IMR-90 (cell line): ENCODE data around the gene SUGCT. TPM values are rescaled to one million over a fixed set of nuclear protein-coding genes. Genes with fewer than 3 reads are reported as not detected.

Experiments
- ATAC-seq: fragments of 200-7000 bp; cut with Tn5 transposase; 2 replicates; pipeline ENCODE4 v1.9.1; 2020; ENCODE audit warnings: low read depth, mild to moderate bottlenecking, moderate library complexity
- BruUV-seq: library from RNA; stranded (reverse); fragments of 400-500 nt; replicated peaks from 2 replicates; lab custom pipeline; 2021; lab: Mats Ljungman, UMichigan
- CTCF ChIA-PET: fragments of 300-600 bp; formaldehyde crosslinking; extraction: SDS; loops from one replicate; lab custom pipeline; 2021; ENCODE audit warnings: antibody characterized with exemption; lab: Yijun Ruan, JAX
- POLR2A ChIA-PET: fragments of 300-600 bp; sonication (Branson Sonifier 250); formaldehyde crosslinking; loops from one replicate; lab custom pipeline; 2022; ENCODE audit warnings: antibody characterized with exemption; ENCODE audit not compliant: unreplicated experiment; lab: Charles Lee
- DNase-seq: peaks from one replicate; pipeline ENCODE4 v3.0.0; 2013
- H2AFZ ChIP-seq: replicated peaks from 2 replicates; pipeline ENCODE3; 2013; ENCODE audit warnings: low read length, mild to moderate bottlenecking; ENCODE audit not compliant: poor library complexity
- H2AK5ac ChIP-seq: 2 replicates; pipeline ENCODE4 v1.6.1; 2013; ENCODE audit warnings: low read depth, low read length, inconsistent platforms
- H2AK9ac ChIP-seq: replicated peaks from 2 replicates; pipeline ENCODE3; 2013; ENCODE audit warnings: mild to moderate bottlenecking, low read depth, low read length, moderate library complexity; ENCODE audit not compliant: poor library complexity
- H2BK120ac ChIP-seq: 2 replicates; pipeline ENCODE4 v1.6.1; 2013; ENCODE audit warnings: low read depth, low read length, inconsistent platforms
- H2BK15ac ChIP-seq: 3 replicates; pipeline ENCODE4 v1.6.1; 2013; ENCODE audit warnings: low read depth, low read length, inconsistent platforms
- H2BK20ac ChIP-seq: 2 replicates; pipeline ENCODE4 v1.6.1; 2013; ENCODE audit warnings: low read depth, mild to moderate bottlenecking, inconsistent platforms, low read length, moderate library complexity
- H2BK5ac ChIP-seq: 2 replicates; pipeline ENCODE4 v1.6.1; 2013; ENCODE audit warnings: mild to moderate bottlenecking, low read depth, low read length, inconsistent platforms; ENCODE audit not compliant: poor library complexity, severe bottlenecking
- H3K14ac ChIP-seq: replicated peaks from 2 replicates; pipeline ENCODE4 v1.6.1; 2013; ENCODE audit warnings: low read depth, low read length, inconsistent platforms
- H3K18ac ChIP-seq: 2 replicates; pipeline ENCODE4 v1.6.1; 2013; ENCODE audit warnings: low read depth, low read length, control low read depth
- H3K23ac ChIP-seq: 2 replicates; pipeline ENCODE4 v1.6.1; 2013; ENCODE audit warnings: low read depth, low read length, inconsistent platforms
- H3K27ac ChIP-seq: 2 replicates; pipeline ENCODE4 v1.5.1; 2013; ENCODE audit warnings: mild to moderate bottlenecking, control low read depth, low read length; ENCODE audit not compliant: insufficient read depth
- H3K27me3 ChIP-seq: 2 replicates; pipeline ENCODE4 v1.6.1; 2013; ENCODE audit warnings: low read length; ENCODE audit not compliant: control insufficient read depth, insufficient read depth
- H3K36me3 ChIP-seq: 2 replicates; pipeline ENCODE4 v1.6.1; 2013; ENCODE audit warnings: low read length, mixed read lengths; ENCODE audit not compliant: control insufficient read depth, insufficient read depth
- H3K4ac ChIP-seq: 2 replicates; pipeline ENCODE4 v1.6.1; 2013; ENCODE audit warnings: low read depth, low read length, inconsistent platforms
- H3K4me1 ChIP-seq: 2 replicates; pipeline ENCODE4 v1.6.1; 2013; ENCODE audit warnings: low read length, mixed read lengths; ENCODE audit not compliant: control insufficient read depth, insufficient read depth
- H3K4me2 ChIP-seq: 2 replicates; pipeline ENCODE4 v1.6.1; 2013; ENCODE audit warnings: low read depth, mild to moderate bottlenecking, control low read depth, low read length, moderate library complexity
- H3K4me3 ChIP-seq: 2 replicates; pipeline ENCODE4 v1.5.1; 2013; ENCODE audit warnings: low read depth, mild to moderate bottlenecking, control low read depth, low read length, moderate library complexity; ENCODE audit not compliant: insufficient read depth
- H3K56ac ChIP-seq: 2 replicates; pipeline ENCODE4 v1.6.1; 2013; ENCODE audit warnings: low read length, inconsistent platforms; ENCODE audit not compliant: insufficient read depth; ENCODE audit errors: extremely low read depth
- H3K79me1 ChIP-seq, 2 experiments: 2 replicates each; pipeline ENCODE4 v1.6.1; 2013; ENCODE audit warnings: low read length in 2 of 2, inconsistent platforms in 1 of 2, low read depth in 1 of 2
- H3K9ac ChIP-seq: 2 replicates; pipeline ENCODE4 v1.6.1; 2013; ENCODE audit warnings: low read depth, low read length, control low read depth
- H3K9me1 ChIP-seq: 2 replicates; pipeline ENCODE4 v1.6.1; 2013; ENCODE audit warnings: low read length, inconsistent platforms; ENCODE audit not compliant: insufficient read depth
- H3K9me3 ChIP-seq: 2 replicates; pipeline ENCODE4 v1.6.1; 2013; ENCODE audit warnings: low read length; ENCODE audit not compliant: control insufficient read depth, insufficient read depth
- H4K20me1 ChIP-seq: 2 replicates; pipeline ENCODE4 v1.6.1; 2013; ENCODE audit warnings: low read length, inconsistent platforms; ENCODE audit not compliant: insufficient read depth
- H4K5ac ChIP-seq: 2 replicates; pipeline ENCODE4 v1.6.1; 2013; ENCODE audit warnings: mild to moderate bottlenecking, low read depth, low read length, control low read depth
- H4K8ac ChIP-seq, 2 experiments: 2 replicates each; pipeline ENCODE4 v1.6.1; 2013; ENCODE audit warnings: low read depth in 2 of 2, low read length in 2 of 2, control low read depth in 1 of 2, inconsistent platforms in 1 of 2
- H4K91ac ChIP-seq: 2 replicates; pipeline ENCODE4 v1.6.1; 2013; ENCODE audit warnings: low read depth, low read length, inconsistent platforms; ENCODE audit not compliant: insufficient read depth
- BHLHE40 ChIP-seq: fragments of 150-350 bp; IDR thresholded peaks from 2 replicates; pipeline ENCODE4 v1.6.1; 2016; ENCODE audit warnings: mild to moderate bottlenecking, low read depth, low read length
- CEBPB ChIP-seq: IDR thresholded peaks from 2 replicates; pipeline ENCODE4 v1.6.1; 2012; ENCODE audit warnings: low read depth, low read length, improper control_type of control experiment
- CHD1 ChIP-seq: IDR thresholded peaks from 2 replicates; pipeline ENCODE4 v1.6.1; 2012; ENCODE audit warnings: low read depth, low read length, improper control_type of control experiment
- ELK1 ChIP-seq: fragments of 150-350 bp; IDR thresholded peaks from 2 replicates; pipeline ENCODE4 v1.6.1; 2016; ENCODE audit warnings: low read depth, mild to moderate bottlenecking, low read length, moderate library complexity, borderline replicate concordance
- FOS ChIP-seq: fragments of 150-350 bp; IDR thresholded peaks from 2 replicates; pipeline ENCODE4 v1.6.1; 2016; ENCODE audit warnings: low read depth, low read length
- MAFK ChIP-seq: IDR thresholded peaks from 2 replicates; pipeline ENCODE4 v1.6.1; 2012; ENCODE audit warnings: low read depth, low read length, improper control_type of control experiment
- MAZ ChIP-seq: IDR thresholded peaks from 2 replicates; pipeline ENCODE4 v1.6.1; 2012; ENCODE audit warnings: low read depth, mild to moderate bottlenecking, low read length, improper control_type of control experiment, moderate library complexity, borderline replicate concordance
- NFE2L2 ChIP-seq: fragments of 150-350 bp; IDR thresholded peaks from 2 replicates; pipeline ENCODE4 v1.6.1; 2016; ENCODE audit warnings: low read depth, mild to moderate bottlenecking, low read length
- POLR2A ChIP-seq: IDR thresholded peaks from 2 replicates; pipeline ENCODE4 v1.6.1; 2012; ENCODE audit warnings: mild to moderate bottlenecking, low read depth, low read length
- RAD21 ChIP-seq: IDR thresholded peaks from 2 replicates; pipeline ENCODE4 v1.6.1; 2012; ENCODE audit warnings: low read length, improper control_type of control experiment
- RCOR1 ChIP-seq: IDR thresholded peaks from 2 replicates; pipeline ENCODE4 v1.6.1; 2012; ENCODE audit warnings: mild to moderate bottlenecking, low read length, improper control_type of control experiment; ENCODE audit not compliant: insufficient replicate concordance
- RFX5 ChIP-seq: IDR thresholded peaks from 2 replicates; pipeline ENCODE4 v1.8.0; 2012; ENCODE audit warnings: low read depth, mild to moderate bottlenecking, low read length, moderate library complexity
- SMC3 ChIP-seq: fragments of 150-350 bp; IDR thresholded peaks from 2 replicates; pipeline ENCODE4 v1.6.1; 2016; ENCODE audit warnings: low read depth, mild to moderate bottlenecking, antibody characterized with exemption, low read length, moderate library complexity
- USF2 ChIP-seq: fragments of 150-350 bp; IDR thresholded peaks from 2 replicates; pipeline ENCODE4 v1.6.1; 2017; ENCODE audit warnings: mild to moderate bottlenecking, antibody characterized with exemption, low read length, low read depth
- WGBS, 2 experiments: methylation state at CpG; one replicate each; pipeline versions ENCODE4 v1.1.5 to v1.1.7; 2013; ENCODE audit warnings: missing lambda C conversion rate in 2 of 2; ENCODE audit not compliant: insufficient read length in 1 of 2; ENCODE audit errors: extremely low coverage in 2 of 2; 5-methylcytosine and 5-hydroxymethylcytosine counted together
- dilution Hi-C: fragments of 300-500 bp; cut with HindIII; formaldehyde crosslinking; loops from one replicate; pipeline ENCODE4 v1.14.3; 2018; ENCODE audit warnings: low sequenced_read_pairs; ENCODE audit not compliant: unreplicated experiment
- in situ Hi-C: fragments of 300-500 bp; cut with MboI; formaldehyde crosslinking; loops from 3 replicates; pipeline ENCODE4 v1.14.3; 2019; ENCODE audit warnings: low sequenced_read_pairs, inconsistent platforms, mixed read lengths
- intact Hi-C: fragments of 100-400 bp; cut with micrococcal nuclease; formaldehyde crosslinking; loops from 2 replicates; pipeline ENCODE4 v1.10.0; 2022
- polyA plus RNA-seq, 3 experiments: library from polyadenylated mRNA; depleted of rRNA; stranded (reverse); fragments of >200 nt; gene quantifications; 2 replicates each; pipeline ENCODE4 v1.2.3, GENCODE V29; 2012; ENCODE audit warnings: low replicate concordance in 1 of 3
- total RNA-seq: library from RNA; depleted of rRNA; stranded (reverse); fragments of >200 nt; gene quantifications from 2 replicates; pipeline ENCODE4 v1.2.3, GENCODE V29; 2012

Gene SUGCT
- total and polyA plus RNA-seq, 2 of the 4 experiments (the other 2 are of a cell fraction) = 5.9 to 8.3 TPM

- CTCF ChIA-PET = no interaction called here
Measured at GRCh38 chr7:40306025-40306424, 171.2 kb downstream of the SUGCT start.

More at GRCh38 chr7:40306025-40306424, 171.2 kb downstream of the SUGCT start:
- H3K9me1 ChIP-seq = no peaks in the 10 kb centered on the region
- TF ChIP-seq CEBPB (no peak), BHLHE40 (no peak), NFE2L2 (no peak), USF2 (no peak), FOS (no peak), RCOR1 (no peak), RFX5 (no peak), SMC3 (no peak), CHD1 (no peak), ELK1 (no peak), MAZ (no peak), MAFK (no peak), POLR2A (no peak), RAD21 (no peak)
- peaks cover 6% of the 10 kb centered on the region for H3K4me1 ChIP-seq
- no peak overlapping the region for H3K23ac ChIP-seq
- WGBS, 2 experiments = no CpG with 5 or more reads among the region's 2 CpGs
- BruUV-seq = no TSS peak
- no peaks in the 10 kb centered on the region for H3K27me3 ChIP-seq
- dilution Hi-C loops (no loop called here), in situ Hi-C loops (no loop called here), intact Hi-C loops (no loop called here)
- no peak overlapping the region for H3K4ac ChIP-seq
- no peak overlapping the region for H3K4me2 ChIP-seq
- H3K4me3 ChIP-seq = no peak overlapping the region
- H4K5ac ChIP-seq = no peak overlapping the region
- no peak overlapping the region for H2BK5ac ChIP-seq
- H4K8ac ChIP-seq = no peak overlapping the region
- DNase-seq (no peak), ATAC-seq (no peak)
- H2AFZ ChIP-seq = no peak overlapping the region
- no peaks in the 10 kb centered on the region for H3K79me1 ChIP-seq
- no peak overlapping the region for H3K56ac ChIP-seq
- no peak overlapping the region for H4K91ac ChIP-seq
- no peak overlapping the region for H2AK5ac ChIP-seq
- H2BK15ac ChIP-seq = no peak overlapping the region
- no peak overlapping the region for H3K27ac ChIP-seq
- no peak overlapping the region for H2BK120ac ChIP-seq
- peak overlapping the region; percentile 81; the same call in 1 of the 2 replicates for H2BK20ac ChIP-seq
- no peak overlapping the region for H3K14ac ChIP-seq
- no peaks in the 10 kb centered on the region for H3K9me3 ChIP-seq
- POLR2A ChIA-PET = no interaction called here
- H4K20me1 ChIP-seq = no peaks in the 10 kb centered on the region
- no peak overlapping the region for H3K9ac ChIP-seq
- no peaks in the 10 kb centered on the region for H3K36me3 ChIP-seq
- H3K18ac ChIP-seq = no peak overlapping the region
- H2AK9ac ChIP-seq = no peak overlapping the region
